ENCODE data around the gene KCNJ5. TPM values are rescaled to one million over a fixed set of nuclear protein-coding genes. Genes with fewer than 3 reads are reported as not detected.

KCNJ5 gene
- total RNA-seq, 1 donor from 2014 or later, result not detected

- no peak for TF ChIP-seq CTCF (IDR thresholded peaks at IDR 0.05)
- ATAC-seq (ENCODE audit: low read depth) (no peak), DNase-seq (no peak)
- peaks cover 49% of the 10 kb centered on the region for H3K27me3 Mint-ChIP-seq
- H3K27ac Mint-ChIP-seq, result no peak overlapping the region
- CTCF ChIA-PET, result interaction anchor here (2.0 to 5.4 kb wide), 2 partner anchors 10 to 61 kb away, joined by 8 to 44 read pairs; no protein-coding TSS in a partner anchor
- intact Hi-C loops (cut with micrococcal nuclease), result no loop called here
- no peaks in the 10 kb centered on the region for H3K36me3 Mint-ChIP-seq (ENCODE audit: low read depth)
- no peaks in the 10 kb centered on the region for H3K9me3 Mint-ChIP-seq
- POLR2A ChIA-PET, result no interaction called here
- no peaks in the 10 kb centered on the region for H3K4me1 Mint-ChIP-seq
- H3K4me3 Mint-ChIP-seq, result no peak overlapping the region
These were observed 55.5 kb downstream of the KCNJ5 start for GRCh38 chr11:128946648-128947047.

DNA sequence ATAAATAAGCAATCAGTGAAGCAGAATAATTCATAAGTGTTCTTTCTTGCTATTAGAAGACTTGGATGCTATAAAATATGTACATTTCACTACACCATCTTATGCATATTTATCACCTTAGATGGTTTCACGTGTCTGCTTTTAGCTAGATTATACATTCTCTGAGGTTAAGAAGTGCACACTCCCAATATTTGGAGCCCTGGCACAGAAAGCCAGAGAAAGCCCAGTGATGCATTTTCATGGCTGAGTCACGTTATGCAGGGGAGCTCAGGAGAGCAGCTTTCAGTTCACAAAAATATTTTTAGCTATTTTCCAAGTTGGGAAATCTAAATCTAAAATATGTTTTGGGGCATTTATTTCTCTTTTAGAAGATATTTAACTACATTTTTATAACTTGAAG, 56.6 kb downstream of the KCNJ5 start:
- Mint-ChIP-seq H3K27ac (no peak overlapping the region), H3K4me1 (no peaks in the 10 kb centered on the region), H3K4me3 (no peak overlapping the region), H3K9me3 (no peaks in the 10 kb centered on the region), H3K27me3 (peaks cover 44% of the 10 kb centered on the region), H3K36me3 (ENCODE audit: low read depth) (no peaks in the 10 kb centered on the region)
- ChIA-PET CTCF (interaction anchor here (1.8 to 5.4 kb wide), 3 partner anchors 9 to 790 kb away, joined by 8 to 44 read pairs (median 9); no protein-coding TSS in a partner anchor), POLR2A (no interaction called here)
- no peak for ATAC-seq (ENCODE audit: low read depth)
- DNase-seq, result no peak
- intact Hi-C loops (cut with micrococcal nuclease), result no loop called here
- no peak for TF ChIP-seq CTCF (IDR thresholded peaks at IDR 0.05)

DNA sequence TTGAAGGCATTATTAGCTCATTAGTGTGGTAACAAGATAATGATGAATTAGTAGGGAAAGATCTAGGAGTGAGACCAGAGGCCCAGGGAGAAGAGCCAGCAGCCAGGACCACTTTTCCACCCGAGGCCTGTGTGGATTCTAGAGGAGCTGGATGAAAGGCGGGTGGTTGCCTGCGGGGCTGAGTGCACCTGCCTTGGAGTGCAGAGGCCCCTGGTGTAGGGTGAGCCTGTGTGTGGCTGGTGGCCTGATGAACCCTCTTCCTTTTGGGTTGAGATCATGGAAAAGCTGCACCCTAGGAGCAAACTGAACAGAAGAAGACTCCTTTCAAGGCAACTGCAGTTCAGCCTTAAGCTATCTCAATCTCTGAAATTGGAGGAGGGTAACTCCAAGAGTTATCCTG, 57.4 kb downstream of the KCNJ5 start:
- ChIA-PET POLR2A (no interaction called here), CTCF (interaction anchor here (0.5 to 5.4 kb wide), 7 partner anchors 8 to 791 kb away, joined by 3 to 44 read pairs (median 6); no protein-coding TSS in a partner anchor)
- peaks cover 39% of the 10 kb centered on the region for H3K27me3 Mint-ChIP-seq
- H3K4me1 Mint-ChIP-seq, result no peaks in the 10 kb centered on the region
- H3K36me3 Mint-ChIP-seq (ENCODE audit: low read depth), result no peaks in the 10 kb centered on the region
- no peak for DNase-seq
- no peak for TF ChIP-seq CTCF (IDR thresholded peaks at IDR 0.05)
- no peak overlapping the region for H3K4me3 Mint-ChIP-seq
- no peak for ATAC-seq (ENCODE audit: low read depth)
- H3K27ac Mint-ChIP-seq, result no peak overlapping the region
- H3K9me3 Mint-ChIP-seq, result no peaks in the 10 kb centered on the region
- intact Hi-C loops (cut with micrococcal nuclease), result no loop called here

DNA sequence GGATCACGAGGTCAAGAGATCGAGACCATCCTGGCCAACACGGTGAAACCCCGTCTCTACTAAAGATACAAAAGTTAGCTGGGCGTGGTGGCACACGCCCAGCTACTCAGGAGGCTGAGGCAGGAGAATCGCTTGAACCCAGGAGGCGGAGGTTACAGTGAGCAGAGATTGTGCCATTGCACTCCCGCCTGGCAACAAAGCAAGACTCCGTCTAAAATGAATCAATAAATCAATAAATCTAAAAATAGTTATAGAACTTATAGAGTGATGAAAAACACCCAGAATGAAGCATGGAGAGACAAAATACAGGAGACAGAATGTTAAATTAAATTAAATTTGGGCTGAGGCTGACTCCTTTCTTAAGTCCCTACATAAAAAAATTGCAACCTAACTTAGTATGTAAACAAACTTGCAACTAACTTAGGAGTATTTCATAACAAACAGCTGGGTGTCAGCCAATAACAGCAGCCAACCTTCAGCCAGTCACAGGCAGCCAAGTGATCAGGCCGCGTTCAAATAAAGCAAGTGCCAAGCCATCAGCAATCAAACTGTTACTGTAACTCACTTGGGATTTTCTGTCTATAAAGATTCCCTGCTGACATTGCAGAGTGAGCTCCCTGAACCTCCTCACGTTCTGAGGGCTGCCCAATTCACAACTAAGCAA, 58.8 kb downstream of the KCNJ5 start:
- ChIA-PET CTCF (interaction anchor here (0.8 to 5.4 kb wide), 4 partner anchors 64 to 792 kb away, joined by 3 to 44 read pairs (median 3); no protein-coding TSS in a partner anchor), POLR2A (no interaction called here)
- no peak for ATAC-seq (ENCODE audit: low read depth)
- Mint-ChIP-seq H3K4me1 (no peaks in the 10 kb centered on the region), H3K27me3 (peaks cover 28% of the 10 kb centered on the region), H3K9me3 (no peaks in the 10 kb centered on the region), H3K36me3 (ENCODE audit: low read depth) (no peaks in the 10 kb centered on the region), H3K4me3 (no peak overlapping the region), H3K27ac (no peak overlapping the region)
- intact Hi-C loops (cut with micrococcal nuclease), result no loop called here
- TF ChIP-seq CTCF (IDR thresholded peaks at IDR 0.05), result no peak
- DNase-seq, result no peak

- H3K27ac Mint-ChIP-seq, result no peak overlapping the region
- POLR2A ChIA-PET, result no interaction called here
These were observed 62.0 kb downstream of the KCNJ5 start for GRCh38 chr11:128953151-128953550.

More at GRCh38 chr11:128953151-128953550, 62.0 kb downstream of the KCNJ5 start:
- Mint-ChIP-seq H3K9me3 (no peaks in the 10 kb centered on the region), H3K36me3 (ENCODE audit: low read depth) (no peaks in the 10 kb centered on the region), H3K27me3 (peaks cover 27% of the 10 kb centered on the region), H3K4me1 (peaks cover 2% of the 10 kb centered on the region), H3K4me3 (no peak overlapping the region)
- TF ChIP-seq CTCF (IDR thresholded peaks at IDR 0.05), result no peak
- intact Hi-C loops (cut with micrococcal nuclease), result no loop called here
- CTCF ChIA-PET, result interaction anchor here (7.7 kb wide), 1 partner anchor 67 kb away, joined by 172 read pairs; no protein-coding TSS in a partner anchor
- ATAC-seq (ENCODE audit: low read depth), result no peak
- no peak for DNase-seq
